K562 (cell line): Measurements from ENCODE around the gene TSPAN16. TPM values are rescaled to one million over a fixed set of nuclear protein-coding genes. Genes with fewer than 3 reads are reported as not detected.

Source experiments
- ASH1L ChIP-seq: fragments of 450-650 bp; IDR thresholded peaks from 2 replicates; pipeline ENCODE4 v1.6.1; 2018; ENCODE audit warnings: borderline replicate concordance, mild to moderate bottlenecking, low read depth; ENCODE audit not compliant: partially characterized antibody
- ATF7 ChIP-seq: fragments of 450-650 bp; IDR thresholded peaks from 2 replicates; pipeline ENCODE4 v1.7.1; 2014; ENCODE audit warnings: mild to moderate bottlenecking, moderate library complexity
- BDP1 ChIP-seq: IDR thresholded peaks from 3 replicates; pipeline ENCODE4 v1.6.1; 2011; ENCODE audit not compliant: insufficient read length, insufficient read depth
- CHCHD3 ChIP-seq: fragments of 250-450 bp; sonication (Bioruptor Pico); IDR thresholded peaks from 2 replicates; pipeline ENCODE4 v2.1.2; 2022; ENCODE audit warnings: mild to moderate bottlenecking
- ILK ChIP-seq: fragments of 450-650 bp; IDR thresholded peaks from 2 replicates; pipeline ENCODE4 v1.6.1; 2016; ENCODE audit warnings: missing genetic modification characterization, low read depth, mild to moderate bottlenecking, missing compliant biosample characterization, moderate library complexity, borderline replicate concordance
- KHSRP ChIP-seq: fragments of 450-650 bp; IDR thresholded peaks from 2 replicates; pipeline ENCODE4 v1.6.1; 2017
- MEF2D ChIP-seq: conservative IDR thresholded peaks from 2 replicates; pipeline ENCODE4 v1.6.1; 2016; ENCODE audit warnings: low read depth, missing genetic modification characterization, missing compliant biosample characterization
- PHF20 ChIP-seq: fragments of 450-650 bp; IDR thresholded peaks from 2 replicates; pipeline ENCODE4 v1.6.1; 2018; ENCODE audit not compliant: partially characterized antibody
- POLR3A ChIP-seq: IDR thresholded peaks from 2 replicates; pipeline ENCODE4 v1.6.1; 2011; ENCODE audit warnings: borderline replicate concordance, mild to moderate bottlenecking, moderate library complexity; ENCODE audit not compliant: insufficient read length, insufficient read depth; ENCODE audit errors: extremely low read depth
- RBFOX2 ChIP-seq: fragments of 200-400 bp; formaldehyde crosslinking; IDR thresholded peaks from 2 replicates; pipeline ENCODE4 v1.6.1; 2017; ENCODE audit warnings: low read depth, mild to moderate bottlenecking, low read length, moderate library complexity
- RBM15 ChIP-seq: fragments of 200-400 bp; formaldehyde crosslinking; IDR thresholded peaks from 2 replicates; pipeline ENCODE4 v1.6.1; 2018; ENCODE audit warnings: mild to moderate bottlenecking, low read length, moderate library complexity; ENCODE audit not compliant: insufficient read depth
- RBM25 ChIP-seq: fragments of 200-400 bp; formaldehyde crosslinking; IDR thresholded peaks from 2 replicates; pipeline ENCODE4 v1.6.1; 2018; ENCODE audit warnings: low read length, low read depth, moderate library complexity; ENCODE audit not compliant: severe bottlenecking
- SAP30 ChIP-seq: fragments of 200-600 bp; sonication (generic); IDR thresholded peaks from 2 replicates; pipeline ENCODE4 v1.6.1; 2012; ENCODE audit warnings: borderline replicate concordance, low read depth, mild to moderate bottlenecking, moderate library complexity, low read length, control low read depth, inconsistent platforms; ENCODE audit not compliant: insufficient read depth, poor library complexity, severe bottlenecking
- SMAD3 ChIP-seq: fragments of 450-650 bp; formaldehyde crosslinking; conservative IDR thresholded peaks from 2 replicates; pipeline ENCODE4 v1.4.0; 2020; ENCODE audit warnings: mild to moderate bottlenecking
- TAF15 ChIP-seq: fragments of 200-400 bp; formaldehyde crosslinking; IDR thresholded peaks from 2 replicates; pipeline ENCODE4 v1.6.1; 2017; ENCODE audit warnings: mild to moderate bottlenecking, low read depth, low read length, moderate library complexity
- TAL1 ChIP-seq: fragments of 450-650 bp; IDR thresholded peaks from 2 replicates; pipeline ENCODE4 v1.6.1; 2016; ENCODE audit warnings: mild to moderate bottlenecking
- TCF3 ChIP-seq: sonication (generic); formaldehyde crosslinking; IDR thresholded peaks from 2 replicates; pipeline ENCODE4 v1.4.0; 2020; ENCODE audit warnings: mild to moderate bottlenecking, missing genetic modification reagents
- TOE1 ChIP-seq, 2 experiments: fragments of 450-650 bp in 1 of 2; sonication (generic) in 1 of 2; formaldehyde crosslinking in 1 of 2; IDR thresholded peaks; 2 replicates each; pipeline versions ENCODE4 v1.7.1 to v1.8.0; 2016 to 2022; ENCODE audit warnings: borderline replicate concordance in 2 of 2, mild to moderate bottlenecking in 2 of 2, antibody characterized with exemption in 1 of 2, inconsistent platforms in 1 of 2, low read depth in 1 of 2, missing genetic modification reagents in 1 of 2, moderate library complexity in 1 of 2
- WHSC1 ChIP-seq: IDR thresholded peaks from one replicate; pipeline ENCODE4 v1.6.1; 2012; ENCODE audit warnings: low read length, control low read depth, inconsistent platforms
- ZBTB12 ChIP-seq: fragments of 250-450 bp; sonication (Bioruptor Pico); IDR thresholded peaks from 2 replicates; pipeline ENCODE4 v1.4.0; 2020
- ZNF217 ChIP-seq: sonication (generic); formaldehyde crosslinking; IDR thresholded peaks from 2 replicates; pipeline ENCODE4 v1.8.0; 2022; ENCODE audit warnings: mild to moderate bottlenecking, missing genetic modification reagents
- ZNF445 ChIP-seq: fragments of 250-450 bp; sonication (Bioruptor Pico); IDR thresholded peaks from 2 replicates; pipeline ENCODE4 v1.4.0; 2020; ENCODE audit warnings: low read depth, mild to moderate bottlenecking, moderate library complexity
- polyA plus RNA-seq, 8 experiments: library from polyadenylated mRNA; depleted of rRNA in 4 of 8; stranded (reverse) in 5 of 8; unstranded in 3 of 8; fragments of >200 nt; fragmentation: Nextera tagmentation in 2 of 8; fragmentation: Illumina TruSeq in 1 of 8; extraction: Ambion mirVana in 2 of 8; extraction: Trizol in 1 of 8; gene quantifications; 2 replicates each; pipeline versions ENCODE4 v1.2.1 to v1.2.3, GENCODE V29; 2011 to 2014; ENCODE audit warnings: inconsistent platforms in 1 of 8, missing spikeins in 1 of 8
- total RNA-seq, 7 experiments: library from RNA; depleted of rRNA in 6 of 7; stranded (reverse); fragments of >200 nt in 6 of 7; fragmentation: Illumina TruSeq in 2 of 7; extraction: Trizol in 2 of 7; gene quantifications; 2 replicates each; pipeline versions ENCODE4 v1.2.1 to v1.2.3, GENCODE V29; 2011 to 2021; ENCODE audit warnings: low replicate concordance in 1 of 7
- TF ChIP-seq, protein P1 (sequence below), 3 experiments: fragments of 200-800 bp in 1 of 3; sonication (Bioruptor generic) in 1 of 3; sonication (generic) in 1 of 3; formaldehyde crosslinking in 1 of 3; IDR thresholded peaks; 2 replicates each; pipeline versions ENCODE4 v1.6.1 to v1.8.0; 2016 to 2022; ENCODE audit warnings: mild to moderate bottlenecking in 2 of 3, missing compliant biosample characterization in 2 of 3, missing genetic modification characterization in 2 of 3, missing genetic modification reagents in 1 of 3
- TF ChIP-seq, protein P2 (sequence below): sonication (generic); formaldehyde crosslinking; IDR thresholded peaks from 2 replicates; pipeline ENCODE4 v1.8.0; 2022; ENCODE audit warnings: mild to moderate bottlenecking, low read depth, missing genetic modification reagents
- TF ChIP-seq, protein P3 (sequence below): sonication (generic); formaldehyde crosslinking; IDR thresholded peaks from 2 replicates; pipeline ENCODE4 v1.8.1; 2022; ENCODE audit warnings: missing genetic modification reagents

Gene TSPAN16
- total and polyA plus RNA-seq, 9 of the 15 experiments (the other 6 are each of a cell fraction or from before 2014, with no cell fraction given): not detected

GRCh38 chr19:11268783-11269267 lies 27.1 kb upstream of the TSPAN16 start (continued):
- TF ChIP-seq CHCHD3 (CRISPR knock-in tag): no peak
- TF ChIP-seq WHSC1: no peak
- TF ChIP-seq RBM15: no peak
- TF ChIP-seq ATF7: peak; percentile 41; the same call in 1 of the 2 replicates
- no peak for TF ChIP-seq TOE1 (IDR thresholded peaks at IDR 0.05; ENCODE audit: borderline replicate concordance)
- no peak for TF ChIP-seq TOE1 (CRISPR knock-in tag; IDR thresholded peaks at IDR 0.05; ENCODE audit: borderline replicate concordance, low read depth)
- TF ChIP-seq KHSRP: no peak
- TF ChIP-seq, protein P1, sequence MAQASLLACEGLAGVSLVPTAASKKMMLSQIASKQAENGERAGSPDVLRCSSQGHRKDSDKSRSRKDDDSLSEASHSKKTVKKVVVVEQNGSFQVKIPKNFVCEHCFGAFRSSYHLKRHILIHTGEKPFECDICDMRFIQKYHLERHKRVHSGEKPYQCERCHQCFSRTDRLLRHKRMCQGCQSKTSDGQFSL (CRISPR knock-in tag; IDR thresholded peaks at IDR 0.05): no peak
- TF ChIP-seq, protein P1 (tag; IDR thresholded peaks at IDR 0.05): no peak
- no peak for TF ChIP-seq BDP1
- TF ChIP-seq ZNF217: no peak
- TF ChIP-seq SMAD3 (CRISPR knock-in tag): no peak
- TF ChIP-seq, protein P2, sequence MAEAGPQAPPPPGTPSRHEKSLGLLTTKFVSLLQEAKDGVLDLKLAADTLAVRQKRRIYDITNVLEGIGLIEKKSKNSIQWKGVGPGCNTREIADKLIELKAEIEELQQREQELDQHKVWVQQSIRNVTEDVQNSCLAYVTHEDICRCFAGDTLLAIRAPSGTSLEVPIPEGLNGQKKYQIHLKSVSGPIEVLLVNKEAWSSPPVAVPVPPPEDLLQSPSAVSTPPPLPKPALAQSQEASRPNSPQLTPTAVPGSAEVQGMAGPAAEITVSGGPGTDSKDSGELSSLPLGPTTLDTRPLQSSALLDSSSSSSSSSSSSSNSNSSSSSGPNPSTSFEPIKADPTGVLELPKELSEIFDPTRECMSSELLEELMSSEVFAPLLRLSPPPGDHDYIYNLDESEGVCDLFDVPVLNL (CRISPR knock-in tag): no peak
- no peak for TF ChIP-seq MEF2D (tag)
- TF ChIP-seq ZBTB12 (CRISPR knock-in tag): no peak
- TF ChIP-seq ZNF445 (CRISPR knock-in tag): no peak
- no peak for TF ChIP-seq ILK (tag)
- no peak for TF ChIP-seq TAF15
- peak; percentile 99 for TF ChIP-seq RBM25
- peak; percentile 55 for TF ChIP-seq PHF20
- no peak for TF ChIP-seq POLR3A
- TF ChIP-seq SAP30: no peak
- TF ChIP-seq TAL1: peak; percentile 80
- peak; percentile 84 for TF ChIP-seq TCF3 (CRISPR knock-in tag)
- no peak for TF ChIP-seq ASH1L
- no peak for TF ChIP-seq RBFOX2
- TF ChIP-seq, protein P3, sequence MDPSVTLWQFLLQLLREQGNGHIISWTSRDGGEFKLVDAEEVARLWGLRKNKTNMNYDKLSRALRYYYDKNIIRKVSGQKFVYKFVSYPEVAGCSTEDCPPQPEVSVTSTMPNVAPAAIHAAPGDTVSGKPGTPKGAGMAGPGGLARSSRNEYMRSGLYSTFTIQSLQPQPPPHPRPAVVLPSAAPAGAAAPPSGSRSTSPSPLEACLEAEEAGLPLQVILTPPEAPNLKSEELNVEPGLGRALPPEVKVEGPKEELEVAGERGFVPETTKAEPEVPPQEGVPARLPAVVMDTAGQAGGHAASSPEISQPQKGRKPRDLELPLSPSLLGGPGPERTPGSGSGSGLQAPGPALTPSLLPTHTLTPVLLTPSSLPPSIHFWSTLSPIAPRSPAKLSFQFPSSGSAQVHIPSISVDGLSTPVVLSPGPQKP (CRISPR knock-in tag): no peak
